Measurements from ENCODE around the gene GABRA5. TPM values are rescaled to one million over a fixed set of nuclear protein-coding genes. Genes with fewer than 3 reads are reported as not detected.

The GABRA5 gene
- total and polyA plus RNA-seq, 2 of the 8 experiments (the other 6 are each of a cell fraction or from before 2014, with no cell fraction given): 15.0 to 29.6 TPM

DNA sequence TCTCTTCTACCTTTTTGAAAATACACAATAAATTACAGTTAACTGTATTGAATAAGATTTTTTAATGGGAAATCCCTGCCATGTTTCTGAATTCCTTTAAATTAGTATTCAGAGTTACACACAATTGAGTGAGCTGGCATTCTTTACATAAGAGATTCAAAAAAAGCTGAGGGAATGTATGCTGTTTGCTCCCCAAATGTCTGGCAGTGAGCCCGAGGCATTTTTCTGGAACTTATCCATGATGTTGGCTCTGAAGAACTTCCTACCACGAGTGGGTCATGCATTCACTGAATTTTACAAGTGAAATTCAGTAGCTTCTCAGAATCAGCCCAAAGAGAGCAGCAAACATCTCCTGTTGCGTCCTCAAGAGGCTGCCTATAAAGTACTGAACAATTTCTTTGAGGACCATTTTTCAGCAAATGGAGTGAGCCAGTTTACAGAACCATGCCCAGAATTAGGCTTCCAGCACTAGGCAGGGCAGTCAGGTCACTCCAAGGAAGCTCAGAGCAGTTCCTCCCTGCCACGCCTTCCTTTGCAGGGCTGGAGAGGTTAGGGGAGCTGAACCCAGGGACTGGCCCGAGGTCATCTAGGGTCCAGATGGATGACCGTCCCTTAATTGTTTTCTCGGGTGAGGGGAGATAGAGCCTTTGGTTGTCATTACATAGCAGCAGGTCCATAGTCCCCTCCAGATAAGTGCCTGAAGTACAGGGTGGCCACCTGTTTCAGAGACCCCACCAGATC, 21.2 kb downstream of the GABRA5 start:
- Histone ChIP-seq H3K4me2 (ENCODE audit: insufficient read depth in 1 of 2, low read depth in 2 of 2, low read length in 2 of 2) (no peak overlapping the region), H4K5ac (ENCODE audit: insufficient read length, low read depth, low read length) (no peak overlapping the region), H2BK12ac (ENCODE audit: low read depth, low read length) (no peak overlapping the region), H3K14ac (ENCODE audit: insufficient read length) (no peak overlapping the region), H4K20me1 (replicated peaks in 1 of 2; ENCODE audit: control insufficient read depth in 1 of 2, insufficient read depth in 2 of 2, low read length in 2 of 2) (peaks cover 0 to 5% of the 10 kb centered on the region in 2 experiments), H3K4me3 (ENCODE audit: extremely low read depth in 1 of 4, insufficient read depth in 2 of 4, low read depth in 3 of 4, low read length in 4 of 4) (no peak overlapping the region), H3K23me2 (ENCODE audit: low read depth, low read length) (peaks cover 5% of the 10 kb centered on the region), H3K9ac (replicated peaks in 1 of 4; ENCODE audit: extremely low read depth in 1 of 4, low read depth in 3 of 4, low read length in 3 of 4) (no peak overlapping the region), H3K4ac (replicated peaks; ENCODE audit: insufficient read length, low read depth, low read length) (no peak overlapping the region), H2BK120ac (replicated peaks; ENCODE audit: low read depth, low read length) (no peak overlapping the region), H3K27ac (ENCODE audit: low read depth, low read length) (no peak overlapping the region), H3K4me1 (replicated peaks in 1 of 4; ENCODE audit: control insufficient read depth in 3 of 4, insufficient read depth in 4 of 4, low read length in 3 of 4) (peaks cover 0 to 5% (median 4%) of the 10 kb centered on the region in 4 experiments; a peak in 4 of 7 replicates), H2AK5ac (ENCODE audit: low read depth, low read length) (no peak overlapping the region), H3K23ac (ENCODE audit: insufficient read length) (no peak overlapping the region), H4K91ac (replicated peaks; ENCODE audit: insufficient read length, low read length) (no peak overlapping the region), H3K56ac (replicated peaks; ENCODE audit: insufficient read length, low read depth, low read length) (no peak overlapping the region), H4K8ac (ENCODE audit: extremely low read depth, insufficient read depth, low read length) (no peak overlapping the region), H3K9me3 (ENCODE audit: insufficient read depth in 2 of 2, low read depth in 1 of 2, low read length in 1 of 2) (no peaks in the 10 kb centered on the region), H2AFZ (ENCODE audit: low read length) (no peak overlapping the region), H3K79me2 (ENCODE audit: control insufficient read depth in 1 of 2, insufficient read depth in 2 of 2, low read length in 2 of 2) (no peaks in the 10 kb centered on the region), H3K27me3 (replicated peaks in 1 of 4; ENCODE audit: control insufficient read depth in 3 of 4, extremely low read depth in 1 of 4, insufficient read depth in 3 of 4, low read length in 3 of 4) (no peaks in the 10 kb centered on the region; a peak in 1 of 7 replicates), H3K36me3 (ENCODE audit: control insufficient read depth in 2 of 4, insufficient read depth in 4 of 4, low read length in 3 of 4) (no peaks in the 10 kb centered on the region; a peak in 1 of 8 replicates), H3K79me1 (ENCODE audit: low read depth, low read length) (no peaks in the 10 kb centered on the region), H2BK20ac (ENCODE audit: low read length) (no peak overlapping the region), H2BK5ac (ENCODE audit: low read depth, low read length) (no peak overlapping the region), H2BK15ac (ENCODE audit: low read length) (no peak overlapping the region), H3K18ac (ENCODE audit: extremely low read depth, low read length) (no peak overlapping the region)
- ChIA-PET POLR2A (ENCODE audit: partially characterized antibody) (no interaction called here), CTCF (ENCODE audit: partially characterized antibody) (interaction anchor here (0.9 to 5.1 kb wide), 5 partner anchors 86 to 471 kb away, joined by 4 to 71 read pairs (median 4); no protein-coding TSS in a partner anchor)
- WGBS, 2 experiments (ENCODE audit: extremely low coverage in 1 of 2, insufficient coverage in 1 of 2, insufficient read length in 1 of 2, insufficient replicate concordance in 2 of 2, low coverage in 1 of 2, low lambda C conversion rate in 2 of 2, missing lambda C conversion rate in 1 of 2): 86% methylated on average over 7 of the region's 7 CpGs; no CpG with 5 or more reads in 1 of the 2 experiments
- FAIRE-seq (no peak), DNase-seq (ENCODE audit: low read depth in 1 of 2, low spot score in 2 of 2) (no peak)
- TF ChIP-seq PHF8 (conservative IDR thresholded peaks at IDR 0.05; ENCODE audit: low read depth, low read length): no peak
- TF ChIP-seq NRF1 (IDR thresholded peaks at IDR 0.05; ENCODE audit: low read depth, low read length): no peak

Measured in H1 (cell line).